CD4-positive, alpha-beta T cell treated with Interleukin-12 subunit alpha and Interleukin-12 subunit beta, for 1 hour (primary cell): ENCODE measurements around the gene ZBED1.
"Not testable (repeated sequence)": the region's sequence is repeated elsewhere in the genome, so short reads cannot be mapped to it uniquely, and the experiment has no call there.

Source experiments
- DNase-seq: peaks from one replicate; pipeline ENCODE4 v3.0.0-alpha.2; 2020

Gene ZBED1

DNA sequence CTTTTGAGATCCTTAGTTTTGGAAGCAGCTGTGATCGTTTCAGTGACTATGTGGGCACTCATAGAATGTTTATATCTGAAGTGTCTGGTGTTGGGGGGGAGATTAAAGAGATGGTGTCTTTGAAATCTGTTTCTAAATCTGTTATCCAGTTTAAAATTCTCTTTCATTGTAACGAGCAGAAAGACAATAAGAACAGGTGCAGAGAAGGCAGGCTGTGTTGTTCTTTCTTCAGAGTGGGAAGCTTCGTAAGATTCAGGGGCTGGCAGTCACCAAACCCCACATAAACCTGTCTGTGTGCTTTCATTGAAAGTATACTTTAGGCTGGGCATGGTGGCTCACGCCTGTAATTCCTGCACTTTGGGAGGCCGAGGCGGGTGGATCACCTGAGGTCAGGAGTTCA lies 16.3 kb upstream of the ZBED1 start:
- DNase-seq, result no peak

DNA sequence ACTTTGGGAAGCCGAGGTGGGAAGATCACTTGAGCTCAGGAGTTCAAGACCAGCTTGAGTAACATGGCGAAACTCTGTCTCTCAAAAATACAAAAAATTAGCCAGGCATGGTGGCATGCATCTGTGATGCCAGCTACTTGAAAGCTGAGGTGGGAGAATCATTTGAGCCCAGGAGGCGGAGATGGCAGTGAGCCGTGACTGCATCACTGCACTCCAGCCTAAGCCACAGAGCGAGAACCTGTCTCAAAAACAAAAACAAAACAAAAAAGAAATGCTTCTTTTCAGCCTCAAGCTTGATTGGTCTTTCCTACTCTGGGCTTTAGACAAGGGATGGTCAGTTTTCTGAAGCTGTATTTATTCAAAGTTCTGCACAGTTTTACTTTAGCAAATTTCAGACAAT lies 15.8 kb upstream of the ZBED1 start:
- DNase-seq, result no peak

DNA sequence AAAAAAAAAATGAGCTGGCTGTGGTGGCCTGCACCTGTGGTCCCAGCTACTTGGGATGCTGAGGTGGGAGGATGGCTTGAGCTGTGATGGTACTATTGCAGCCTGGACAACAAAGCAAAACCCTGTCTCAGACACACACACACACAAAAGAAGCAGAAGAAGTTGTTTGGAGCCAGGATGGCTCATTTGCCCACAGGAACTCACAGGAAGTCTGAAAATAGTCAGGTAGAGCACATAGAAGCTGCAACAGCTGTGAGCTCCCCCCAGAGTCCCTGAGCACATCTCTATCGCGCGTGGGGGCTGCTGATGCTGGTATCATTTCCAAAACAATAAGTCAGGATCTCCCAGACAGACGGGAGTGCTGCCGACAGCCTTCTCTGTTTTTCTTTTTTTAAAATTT lies 13.4 kb upstream of the ZBED1 start:
- DNase-seq, result no peak

- no peak for DNase-seq
Observed at GRCh38 chrX:2513121-2513664, 12.4 kb upstream of the ZBED1 start.

- DNase-seq, result no peak
Observed at GRCh38 chrX:2512501-2512900, 11.7 kb upstream of the ZBED1 start.

GRCh38 chrX:2511326-2511725 lies 10.6 kb upstream of the ZBED1 start:
- no peak for DNase-seq

DNA sequence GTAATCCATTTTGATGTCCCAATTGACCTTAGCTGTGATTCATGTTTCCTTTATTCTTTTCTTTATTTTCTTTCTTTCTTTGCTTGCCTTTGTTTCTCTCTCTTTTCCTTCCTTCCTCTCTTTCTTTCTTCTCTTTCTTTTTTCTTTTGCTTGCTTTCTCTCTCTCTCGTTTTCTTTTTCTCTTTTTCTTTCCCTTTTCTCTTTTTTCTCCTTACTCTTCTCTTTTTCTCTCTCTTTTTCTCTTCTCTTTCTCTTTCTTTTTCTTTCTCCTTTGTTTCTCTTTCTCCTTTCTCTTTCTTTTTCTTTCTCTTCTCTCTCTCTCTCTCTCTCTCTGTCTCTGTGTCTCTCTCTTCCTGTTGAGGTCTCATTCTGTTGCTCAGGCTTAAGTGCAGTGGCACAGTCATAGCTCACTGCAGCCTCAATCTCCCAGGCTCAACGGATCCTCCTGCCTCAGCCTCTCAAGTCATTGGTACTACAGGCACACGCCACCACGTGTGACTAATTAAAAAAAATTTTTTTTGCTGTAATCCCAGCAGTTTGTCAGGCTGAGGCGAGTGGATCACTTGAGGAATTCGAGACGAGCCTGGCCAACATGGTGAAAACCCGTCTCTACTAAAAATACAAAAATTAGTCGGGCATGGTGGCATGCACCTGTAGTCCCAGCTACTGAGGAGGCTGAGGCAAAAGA lies 8.0 kb upstream of the ZBED1 start:
- no peak for DNase-seq

- DNase-seq, result no peak
Observed at GRCh38 chrX:2507904-2508627, 7.3 kb upstream of the ZBED1 start.

DNA sequence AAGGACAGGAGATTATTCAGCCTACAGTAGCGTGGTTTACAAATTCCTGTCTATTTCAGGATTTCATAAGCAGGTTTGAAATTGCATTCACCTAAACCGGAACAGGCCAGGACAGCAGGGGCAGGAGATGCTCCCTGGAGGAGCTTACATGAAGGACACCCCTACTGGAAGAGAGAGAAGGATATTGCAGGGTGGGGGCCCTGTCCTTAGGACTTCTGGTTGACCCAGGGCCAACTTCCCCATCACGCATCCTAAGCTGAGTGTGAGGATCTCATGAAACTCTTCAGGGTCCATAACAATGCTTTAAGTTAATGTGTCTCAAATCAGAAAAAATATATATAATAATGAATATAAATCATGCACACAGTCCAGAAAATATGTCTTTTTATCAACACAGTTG lies 6.4 kb upstream of the ZBED1 start:
- no peak for DNase-seq

DNA sequence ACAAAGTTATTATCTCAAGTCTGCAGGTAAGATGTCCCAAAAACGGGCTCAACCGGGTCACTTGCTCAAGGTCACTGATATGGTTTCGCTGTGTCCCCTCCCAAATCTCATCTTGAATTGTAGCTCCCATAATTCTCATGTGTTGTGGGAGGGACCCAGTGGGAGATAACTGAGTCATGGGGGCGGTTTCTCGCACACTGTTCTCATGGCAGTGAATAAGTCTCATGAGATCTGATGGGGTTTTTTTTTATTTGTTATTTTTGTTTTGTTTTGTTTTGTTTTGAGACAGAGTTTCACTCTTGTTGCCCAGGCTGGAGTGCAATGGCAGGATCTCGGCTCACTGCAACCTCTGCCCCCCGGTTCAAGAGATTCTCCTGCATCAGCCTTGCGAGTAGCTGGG lies 4.6 kb upstream of the ZBED1 start:
- DNase-seq, result not testable (repeated sequence)

GRCh38 chrX:2504706-2505332 lies 4.0 kb upstream of the ZBED1 start:
- no peak for DNase-seq

DNA sequence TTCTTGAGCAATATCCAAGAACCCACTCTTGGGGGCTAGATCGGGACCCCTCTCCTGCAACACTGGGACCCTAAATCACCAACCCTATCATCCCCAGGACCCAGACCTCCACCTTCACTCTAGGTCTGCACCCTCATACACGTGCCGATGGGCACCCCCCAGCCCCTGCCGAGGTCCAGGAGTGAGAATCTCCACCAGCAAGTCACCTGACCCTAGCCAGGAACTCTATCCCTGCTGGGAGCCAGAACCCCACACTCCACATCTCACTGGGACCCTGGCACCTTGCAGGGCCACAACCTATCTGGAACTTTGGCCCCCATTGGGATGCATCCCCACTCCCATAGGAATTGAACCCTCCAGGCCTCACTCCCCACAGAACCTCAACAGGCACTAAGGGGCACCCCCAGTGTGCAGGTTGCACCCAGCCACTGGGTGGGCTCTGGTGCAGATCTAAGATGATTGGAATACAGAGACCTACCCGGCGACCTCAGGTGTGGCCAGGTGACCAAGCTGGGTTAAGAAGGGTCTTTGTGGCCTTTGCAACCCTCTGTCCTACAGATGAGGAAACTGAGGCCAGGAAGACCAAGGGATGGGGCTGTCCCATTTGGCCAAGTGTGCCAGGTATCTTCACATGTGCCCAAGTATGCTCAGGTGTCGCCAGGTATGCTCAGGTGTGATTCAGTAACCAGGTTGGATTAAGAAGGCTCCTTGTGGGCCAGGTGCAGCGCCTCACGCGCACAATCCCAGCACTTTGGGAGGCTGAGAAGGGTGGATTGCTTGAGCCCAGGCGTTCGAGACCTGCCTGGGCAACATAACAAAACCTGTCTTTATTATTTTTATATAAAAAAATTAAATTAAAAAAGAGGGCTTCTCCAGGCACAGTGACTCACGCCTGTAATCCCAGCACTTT lies 3.1 kb upstream of the ZBED1 start:
- no peak for DNase-seq

DNA sequence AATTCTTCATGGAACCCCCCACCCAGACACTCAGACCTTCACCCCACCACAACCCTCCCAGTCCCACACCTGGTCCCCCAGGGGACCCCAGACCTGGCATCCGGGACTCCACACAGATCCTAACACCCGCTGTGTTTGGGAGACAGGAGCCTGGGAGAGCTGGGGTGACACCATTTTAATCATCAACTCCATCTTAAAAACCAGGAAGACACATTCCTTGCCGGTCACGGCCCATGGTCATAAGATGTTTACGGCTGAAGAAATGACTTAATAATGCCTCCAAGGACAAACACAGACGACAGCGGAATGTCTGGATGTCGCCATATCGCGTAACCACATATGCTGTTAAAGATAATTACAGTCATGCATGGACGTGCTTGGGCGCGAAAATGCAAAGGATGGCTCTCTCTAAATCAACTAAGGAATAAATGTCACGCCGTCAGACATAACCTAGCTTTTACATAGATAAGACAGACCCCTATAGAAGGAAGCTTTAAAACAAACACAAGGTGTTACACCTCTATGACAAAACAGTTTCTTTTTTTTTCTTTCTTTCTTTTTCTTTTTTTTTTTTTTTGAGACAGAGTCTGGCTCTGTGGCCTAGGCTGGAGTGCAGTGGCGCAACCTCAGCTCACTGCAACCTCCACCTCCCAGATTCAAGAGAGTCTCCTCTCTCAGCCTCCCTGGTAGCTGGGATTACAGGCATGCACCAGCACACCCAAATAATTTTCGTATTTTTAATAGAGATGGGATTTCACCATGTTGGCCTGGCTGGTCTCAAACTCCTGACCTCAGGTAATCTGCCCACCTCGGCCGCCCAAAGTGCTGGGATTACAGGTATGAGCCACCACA lies 2.1 kb upstream of the ZBED1 start:
- DNase-seq, result no peak

GRCh38 chrX:2502120-2502667 lies 1.4 kb upstream of the ZBED1 start:
- no peak for DNase-seq

GRCh38 chrX:2501559-2502102 lies 855 bp upstream of the ZBED1 start:
- DNase-seq, result no peak

- DNase-seq, result peak; percentile 24
Observed at GRCh38 chrX:2500091-2500802, 529 bp downstream of the ZBED1 start.

DNA sequence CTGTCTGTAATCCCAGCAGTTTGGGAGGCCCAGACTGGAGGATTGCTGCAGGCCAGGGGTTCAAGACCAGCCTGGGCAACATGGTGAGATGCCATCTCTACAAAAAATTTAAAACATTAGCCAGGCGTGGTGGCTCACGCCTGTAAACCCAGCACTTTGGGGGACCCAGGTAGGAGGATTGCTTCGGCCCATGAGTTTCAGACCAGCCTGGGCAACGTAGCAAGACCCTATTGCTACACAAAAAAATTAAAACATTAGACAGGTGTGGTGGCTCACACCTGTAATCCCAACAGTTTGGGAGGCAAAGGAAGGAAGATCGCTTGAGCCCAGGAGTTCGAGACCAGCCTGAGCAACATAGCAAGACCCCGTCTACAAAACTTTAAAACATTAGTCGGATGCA lies 1.3 kb downstream of the ZBED1 start:
- DNase-seq, result no peak

GRCh38 chrX:2498781-2499302 lies 1.9 kb downstream of the ZBED1 start:
- DNase-seq, result no peak

DNA sequence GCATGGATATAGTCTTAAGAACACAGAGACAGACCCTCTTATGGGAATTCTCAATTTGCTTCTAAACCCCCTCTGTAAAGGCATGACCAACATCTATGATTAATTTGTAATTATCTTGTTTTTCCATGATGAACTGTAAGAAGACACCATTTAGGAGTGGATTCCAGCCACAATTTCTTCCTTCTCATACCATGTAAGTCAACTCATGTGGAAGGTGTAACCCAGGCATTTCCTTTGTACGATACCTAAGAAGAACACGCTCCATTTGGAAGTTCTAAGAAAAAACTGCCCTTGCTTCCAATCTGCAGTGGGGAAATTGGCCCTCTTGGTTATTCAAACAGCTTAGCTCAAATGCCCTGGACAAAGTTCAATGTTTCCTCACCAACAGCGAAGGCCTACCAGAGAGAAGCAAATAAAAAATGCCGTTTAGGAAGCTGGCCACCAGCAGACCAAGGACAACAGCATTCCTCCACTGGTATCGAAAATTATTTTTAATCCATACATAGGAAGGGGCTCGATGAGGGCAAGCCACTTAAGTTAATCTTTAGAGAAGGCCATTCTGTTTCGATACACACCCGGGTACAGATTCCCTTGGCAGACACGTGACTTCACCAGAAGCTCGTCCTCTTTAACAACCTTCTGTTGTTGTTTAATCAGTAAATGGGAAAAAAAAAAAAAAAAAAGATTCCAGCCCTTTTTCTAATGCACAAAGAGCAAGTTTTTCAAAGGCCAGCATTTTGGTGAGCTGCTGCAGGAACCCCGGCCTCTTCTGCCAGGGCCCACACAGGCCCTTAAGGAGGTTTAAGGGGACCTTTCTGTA lies 2.6 kb downstream of the ZBED1 start:
- no peak for DNase-seq
